ENCODE results near the gene TMEM237.

DNA sequence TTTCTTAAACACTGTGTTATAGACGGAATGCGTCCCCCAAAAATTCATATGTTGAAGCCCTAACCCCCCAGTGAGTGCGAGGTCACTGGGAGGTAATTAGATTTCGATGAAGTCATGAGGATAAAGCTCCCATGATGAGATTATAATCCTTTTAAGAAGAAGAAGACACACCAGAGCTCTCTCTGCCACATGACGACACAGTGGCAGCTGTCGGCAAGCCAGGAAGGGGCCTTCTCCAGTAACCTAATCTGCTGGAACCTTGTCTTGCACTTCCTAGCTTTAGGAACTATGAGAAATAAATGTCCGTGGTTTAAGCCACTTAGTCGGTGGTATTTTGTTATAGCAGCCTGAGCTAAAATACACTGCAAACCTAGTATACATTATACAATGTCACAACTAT lies 12.3 kb downstream of the TMEM237 start:
- TF ChIP-seq, protein P1, sequence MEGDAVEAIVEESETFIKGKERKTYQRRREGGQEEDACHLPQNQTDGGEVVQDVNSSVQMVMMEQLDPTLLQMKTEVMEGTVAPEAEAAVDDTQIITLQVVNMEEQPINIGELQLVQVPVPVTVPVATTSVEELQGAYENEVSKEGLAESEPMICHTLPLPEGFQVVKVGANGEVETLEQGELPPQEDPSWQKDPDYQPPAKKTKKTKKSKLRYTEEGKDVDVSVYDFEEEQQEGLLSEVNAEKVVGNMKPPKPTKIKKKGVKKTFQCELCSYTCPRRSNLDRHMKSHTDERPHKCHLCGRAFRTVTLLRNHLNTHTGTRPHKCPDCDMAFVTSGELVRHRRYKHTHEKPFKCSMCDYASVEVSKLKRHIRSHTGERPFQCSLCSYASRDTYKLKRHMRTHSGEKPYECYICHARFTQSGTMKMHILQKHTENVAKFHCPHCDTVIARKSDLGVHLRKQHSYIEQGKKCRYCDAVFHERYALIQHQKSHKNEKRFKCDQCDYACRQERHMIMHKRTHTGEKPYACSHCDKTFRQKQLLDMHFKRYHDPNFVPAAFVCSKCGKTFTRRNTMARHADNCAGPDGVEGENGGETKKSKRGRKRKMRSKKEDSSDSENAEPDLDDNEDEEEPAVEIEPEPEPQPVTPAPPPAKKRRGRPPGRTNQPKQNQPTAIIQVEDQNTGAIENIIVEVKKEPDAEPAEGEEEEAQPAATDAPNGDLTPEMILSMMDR (IDR thresholded peaks at IDR 0.05; ENCODE audit: low read depth, low read length) = no peak
- TF ChIP-seq EZH2phosphoT487 (IDR thresholded peaks at IDR 0.05; ENCODE audit: low read depth) = no peak

Measured in OCI-LY3 (cell line).